IPS DF 6.9 (cell line): ENCODE data around the gene SNU13.

Source experiments
- DNase-seq: peaks from one replicate; pipeline ENCODE4 v3.0.0-alpha.2; 2013; ENCODE audit warnings: low read depth, low spot score
- H3K27ac ChIP-seq: one replicate; pipeline ENCODE4 v1.5.1; 2013; ENCODE audit warnings: low read length, control low read depth
- H3K27me3 ChIP-seq: 2 replicates; pipeline ENCODE4 v1.6.1; 2013; ENCODE audit warnings: mild to moderate bottlenecking, low read length; ENCODE audit not compliant: control insufficient read depth, insufficient read depth
- H3K36me3 ChIP-seq: 2 replicates; pipeline ENCODE4 v1.6.1; 2013; ENCODE audit warnings: low read length; ENCODE audit not compliant: control insufficient read depth, insufficient read depth
- H3K4me1 ChIP-seq: 2 replicates; pipeline ENCODE4 v1.6.1; 2013; ENCODE audit warnings: low read length; ENCODE audit not compliant: control insufficient read depth, insufficient read depth
- H3K4me3 ChIP-seq: 2 replicates; pipeline ENCODE4 v1.5.1; 2013; ENCODE audit warnings: mild to moderate bottlenecking, low read length
- H3K9me3 ChIP-seq: 2 replicates; pipeline ENCODE4 v1.6.1; 2013; ENCODE audit warnings: low read length, inconsistent platforms; ENCODE audit not compliant: control insufficient read depth, insufficient read depth
- WGBS: extraction: QIAGEN DNeasy Blood & Tissue Kit; methylation state at CpG from one replicate; pipeline ENCODE4 v1.1.7; 2013; ENCODE audit warnings: mixed read lengths, missing lambda C conversion rate; ENCODE audit not compliant: insufficient read length, insufficient coverage; 5-methylcytosine and 5-hydroxymethylcytosine counted together

Gene SNU13

GRCh38 chr22:41661713-41662112, 27.0 kb downstream of the SNU13 start:
- H3K9me3 ChIP-seq: no peaks in the 10 kb centered on the region
- no CpG with 5 or more reads among the region's 2 CpGs for WGBS
- H3K27me3 ChIP-seq: no peaks in the 10 kb centered on the region
- no peak overlapping the region for H3K4me3 ChIP-seq
- H3K27ac ChIP-seq: no peak overlapping the region
- DNase-seq: no peak
- no peaks in the 10 kb centered on the region for H3K4me1 ChIP-seq
- H3K36me3 ChIP-seq: peaks cover 35% of the 10 kb centered on the region

DNA sequence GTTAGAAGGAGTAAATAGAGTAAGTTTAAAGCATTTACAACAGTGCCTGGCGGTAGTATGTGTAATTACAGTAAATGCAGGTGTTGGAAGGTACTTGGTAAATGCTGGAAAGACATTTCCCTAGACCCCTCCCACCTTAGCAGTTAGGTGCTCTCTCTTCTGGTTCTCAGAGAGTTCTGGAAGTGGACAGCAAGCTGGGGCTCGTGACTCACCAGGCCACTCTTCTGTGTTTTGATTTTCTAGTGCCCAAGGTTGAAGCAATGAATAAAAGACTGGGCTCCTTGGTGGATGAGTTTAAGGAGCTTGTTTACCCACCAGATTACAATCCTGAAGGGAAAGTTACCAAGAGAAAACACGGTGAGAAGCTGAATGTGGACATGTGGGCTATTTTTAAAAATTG, 27.6 kb downstream of the SNU13 start:
- Histone ChIP-seq H3K4me3 (no peak overlapping the region), H3K36me3 (peaks cover 38% of the 10 kb centered on the region), H3K27me3 (no peaks in the 10 kb centered on the region), H3K4me1 (no peaks in the 10 kb centered on the region), H3K27ac (no peak overlapping the region), H3K9me3 (no peaks in the 10 kb centered on the region)
- no peak for DNase-seq
- no CpG with 5 or more reads among the region's 3 CpGs for WGBS

- H3K4me3 ChIP-seq: no peak overlapping the region
- DNase-seq: no peak
- H3K27ac ChIP-seq: no peak overlapping the region
- no peaks in the 10 kb centered on the region for H3K4me1 ChIP-seq
- WGBS: no CpG with 5 or more reads among the region's 3 CpGs
- H3K36me3 ChIP-seq: peaks cover 41% of the 10 kb centered on the region
- no peaks in the 10 kb centered on the region for H3K27me3 ChIP-seq
- H3K9me3 ChIP-seq: no peaks in the 10 kb centered on the region
Measured at GRCh38 chr22:41660416-41660815, 28.3 kb downstream of the SNU13 start.

- DNase-seq: no peak
- no CpG with 5 or more reads among the region's 1 CpG for WGBS
- H3K36me3 ChIP-seq: peaks cover 41% of the 10 kb centered on the region
- H3K4me3 ChIP-seq: no peak overlapping the region
- H3K4me1 ChIP-seq: no peaks in the 10 kb centered on the region
- no peaks in the 10 kb centered on the region for H3K27me3 ChIP-seq
- no peaks in the 10 kb centered on the region for H3K9me3 ChIP-seq
- H3K27ac ChIP-seq: no peak overlapping the region
Measured at GRCh38 chr22:41659941-41660340, 28.7 kb downstream of the SNU13 start.

GRCh38 chr22:41658869-41659268, 29.8 kb downstream of the SNU13 start:
- no peaks in the 10 kb centered on the region for H3K9me3 ChIP-seq
- no peak for DNase-seq
- no peak overlapping the region for H3K27ac ChIP-seq
- peaks cover 50% of the 10 kb centered on the region for H3K36me3 ChIP-seq
- no peaks in the 10 kb centered on the region for H3K4me1 ChIP-seq
- H3K27me3 ChIP-seq: no peaks in the 10 kb centered on the region
- no peak overlapping the region for H3K4me3 ChIP-seq
- WGBS: no CpG with 5 or more reads among the region's 17 CpGs

DNA sequence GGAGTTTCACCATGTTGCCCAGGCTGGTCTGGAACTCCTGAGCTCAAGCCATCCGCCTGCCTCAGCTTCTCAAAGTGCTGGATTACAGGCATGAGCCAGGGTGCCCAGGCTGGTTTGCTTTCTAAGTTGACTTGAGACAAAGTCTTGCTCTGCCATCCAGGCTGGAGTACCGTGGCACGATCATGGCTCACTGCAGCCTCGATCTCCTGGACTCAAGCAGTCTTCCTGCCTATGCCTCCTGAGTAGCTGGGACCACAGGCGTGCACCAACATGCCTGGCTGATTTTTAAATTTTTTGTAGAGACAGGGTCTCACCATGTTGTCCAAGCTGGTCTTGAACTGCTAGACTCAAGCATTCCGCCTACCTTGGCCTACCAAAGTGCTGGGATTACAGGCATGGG, 31.0 kb downstream of the SNU13 start:
- peaks cover 49% of the 10 kb centered on the region for H3K36me3 ChIP-seq
- H3K4me1 ChIP-seq: no peaks in the 10 kb centered on the region
- no CpG with 5 or more reads among the region's 6 CpGs for WGBS
- no peak overlapping the region for H3K27ac ChIP-seq
- H3K27me3 ChIP-seq: no peaks in the 10 kb centered on the region
- H3K9me3 ChIP-seq: no peaks in the 10 kb centered on the region
- H3K4me3 ChIP-seq: no peak overlapping the region
- no peak for DNase-seq

DNA sequence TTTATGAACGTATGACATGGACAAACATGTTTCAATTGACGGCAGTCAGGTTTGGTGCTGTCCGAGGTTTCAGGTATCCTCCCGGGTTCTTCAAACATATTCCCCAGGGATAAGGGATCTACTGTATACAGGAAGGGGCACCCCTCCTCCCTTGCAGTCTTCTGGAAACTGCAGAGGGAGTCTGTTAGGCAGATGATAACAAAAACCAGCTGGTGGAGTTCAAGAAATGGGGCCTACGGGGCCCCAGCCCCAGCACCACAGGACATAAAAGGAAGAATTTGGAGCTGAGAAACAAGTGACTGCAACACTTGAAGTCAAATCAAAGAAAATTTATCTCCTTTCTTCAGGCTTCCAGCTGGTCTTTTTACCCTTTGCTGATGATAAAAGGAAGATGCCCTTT, 32.1 kb downstream of the SNU13 start:
- Histone ChIP-seq H3K36me3 (peaks cover 56% of the 10 kb centered on the region), H3K4me3 (no peak overlapping the region), H3K27ac (no peak overlapping the region), H3K9me3 (no peaks in the 10 kb centered on the region), H3K4me1 (no peaks in the 10 kb centered on the region), H3K27me3 (no peaks in the 10 kb centered on the region)
- no peak for DNase-seq
- no CpG with 5 or more reads among the region's 5 CpGs for WGBS

DNA sequence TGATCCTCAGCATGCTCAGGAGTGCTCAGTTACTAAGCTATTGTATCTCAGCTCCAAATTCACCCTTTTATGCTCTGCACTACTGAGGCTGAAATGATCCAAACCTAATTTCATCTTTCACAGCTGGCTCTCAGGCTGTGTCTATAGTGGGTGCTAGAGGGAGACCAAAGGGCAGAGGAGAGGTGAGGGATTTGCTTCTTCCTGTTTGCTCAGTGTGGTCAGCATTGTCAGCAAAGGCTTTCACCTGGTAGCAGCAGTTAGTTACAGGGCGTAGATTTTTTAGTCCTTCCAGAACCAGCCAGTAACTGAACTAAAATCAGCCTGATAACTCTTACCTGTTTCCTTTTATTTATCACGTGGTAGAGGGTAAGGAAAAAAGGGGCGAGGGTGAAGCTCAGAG, 34.3 kb downstream of the SNU13 start:
- H3K36me3 ChIP-seq: peaks cover 59% of the 10 kb centered on the region
- H3K4me3 ChIP-seq: no peak overlapping the region
- DNase-seq: no peak
- WGBS: no CpG with 5 or more reads among the region's 3 CpGs
- H3K27ac ChIP-seq: no peak overlapping the region
- H3K9me3 ChIP-seq: no peaks in the 10 kb centered on the region
- no peaks in the 10 kb centered on the region for H3K4me1 ChIP-seq
- H3K27me3 ChIP-seq: no peaks in the 10 kb centered on the region

- no peak overlapping the region for H3K27ac ChIP-seq
- no peaks in the 10 kb centered on the region for H3K4me1 ChIP-seq
- H3K36me3 ChIP-seq: peaks cover 52% of the 10 kb centered on the region
- WGBS: no CpG with 5 or more reads among the region's 11 CpGs
- H3K9me3 ChIP-seq: no peaks in the 10 kb centered on the region
- H3K27me3 ChIP-seq: no peaks in the 10 kb centered on the region
- DNase-seq: no peak
- H3K4me3 ChIP-seq: no peak overlapping the region
Measured at GRCh38 chr22:41650821-41651220, 37.8 kb downstream of the SNU13 start.

DNA sequence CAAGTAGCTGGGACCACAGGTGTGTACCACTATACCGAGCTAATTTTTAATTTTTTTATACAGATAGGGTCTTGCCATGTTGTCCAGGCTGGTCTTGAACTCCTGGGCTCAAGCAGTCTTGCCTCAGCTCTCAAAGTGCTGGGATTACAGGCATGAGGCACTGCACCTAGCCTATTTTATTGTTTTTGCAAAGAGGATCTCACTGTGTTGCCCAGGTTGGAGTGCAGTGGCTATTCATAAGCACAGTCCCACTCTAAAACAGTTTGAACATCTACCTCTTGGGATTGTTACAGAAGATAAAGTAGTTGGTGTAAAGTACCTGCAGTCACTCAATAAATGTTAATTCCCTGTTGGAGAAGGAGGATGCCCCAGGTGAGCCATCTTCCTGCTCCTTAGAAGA, 38.4 kb downstream of the SNU13 start:
- Histone ChIP-seq H3K4me3 (no peak overlapping the region), H3K36me3 (peaks cover 52% of the 10 kb centered on the region), H3K4me1 (no peaks in the 10 kb centered on the region), H3K9me3 (no peaks in the 10 kb centered on the region), H3K27ac (no peak overlapping the region), H3K27me3 (no peaks in the 10 kb centered on the region)
- WGBS: no CpG with 5 or more reads among the region's 1 CpG
- DNase-seq: no peak

DNA sequence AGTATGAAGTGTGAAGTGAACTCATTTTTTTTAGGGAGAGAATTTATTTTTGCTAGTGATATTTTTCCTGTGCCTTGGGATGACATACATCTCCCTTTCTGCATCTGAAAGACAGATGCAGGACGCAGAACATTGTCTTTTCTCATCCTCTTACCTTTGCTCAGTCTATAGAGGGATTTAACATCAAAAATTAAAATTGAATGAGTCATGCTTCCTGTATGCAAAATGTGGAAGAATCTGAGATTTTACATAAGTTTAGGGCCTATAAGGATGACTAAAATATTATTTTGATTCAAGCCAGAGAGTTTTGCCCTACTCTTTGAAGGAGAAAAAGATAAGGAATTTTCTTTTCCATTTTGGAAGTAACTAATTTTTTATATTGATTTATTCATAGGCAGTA, 40.2 kb downstream of the SNU13 start:
- peaks cover 37% of the 10 kb centered on the region for H3K36me3 ChIP-seq
- H3K27me3 ChIP-seq: no peaks in the 10 kb centered on the region
- no CpG with 5 or more reads among the region's 1 CpG for WGBS

More for the DNA sequence above, 40.2 kb downstream of the SNU13 start:
- DNase-seq: no peak
- Histone ChIP-seq H3K27ac (no peak overlapping the region), H3K9me3 (no peaks in the 10 kb centered on the region), H3K4me3 (no peak overlapping the region), H3K4me1 (no peaks in the 10 kb centered on the region)
